Naive thymus-derived CD8-positive, alpha-beta T cell (primary cell): ENCODE data around the gene LMX1B. TPM values are rescaled to one million over a fixed set of nuclear protein-coding genes. Genes with fewer than 3 reads are reported as not detected.
"Not testable (repeated sequence)": the region's sequence is repeated elsewhere in the genome, so short reads cannot be mapped to it uniquely, and the experiment has no call there.

ENCODE experiments used
- ATAC-seq, 2 donors: fragments of 150-1000 bp; cut with Tn5 transposase in 1 of 2; sonication (Bioruptor Pico), chemical (Tn5 transposase) in 1 of 2; 1 replicate in 1 of 2; 2 replicates in 1 of 2; pipeline ENCODE4 v1.10.0; 2021; ENCODE audit warnings: mild to moderate bottlenecking in 2 of 2, moderate library complexity in 2 of 2
- POLR2A ChIA-PET: fragments of 350-600 bp; sonication (Branson Sonifier 250); formaldehyde crosslinking; loops from one replicate; lab custom pipeline; 2021; ENCODE audit warnings: antibody characterized with exemption; lab: Charles Lee
- DNase-seq, 10 donors: peaks; one replicate each; pipeline versions ENCODE4 v3.0.0 to v3.0.0-alpha.2; 2020 to 2022
- H3K27ac Mint-ChIP-seq, 10 donors: one replicate each; pipeline ENCODE4 v1.8.0; 2020 to 2022; ENCODE audit warnings: mild to moderate bottlenecking in 10 of 10, mixed read lengths in 10 of 10, moderate library complexity in 4 of 10, inconsistent platforms in 1 of 10
- H3K27me3 Mint-ChIP-seq, 5 donors: one replicate each; pipeline ENCODE4 v1.8.0; 2021 to 2022; ENCODE audit warnings: mixed read lengths in 5 of 5
- H3K36me3 Mint-ChIP-seq, 3 donors: one replicate each; pipeline ENCODE4 v1.8.0; 2020 to 2022; ENCODE audit warnings: mixed read lengths in 3 of 3, mild to moderate bottlenecking in 2 of 3, inconsistent platforms in 1 of 3
- H3K4me1 Mint-ChIP-seq, 4 donors: one replicate each; pipeline ENCODE4 v1.8.0; 2021 to 2022; ENCODE audit warnings: mixed read lengths in 4 of 4
- H3K4me3 Mint-ChIP-seq, 10 donors: one replicate each; pipeline ENCODE4 v1.8.0; 2020 to 2022; ENCODE audit warnings: mild to moderate bottlenecking in 10 of 10, mixed read lengths in 10 of 10, moderate library complexity in 6 of 10, inconsistent platforms in 1 of 10
- H3K9me3 Mint-ChIP-seq, 9 donors: one replicate each; pipeline ENCODE4 v1.8.0; 2020 to 2022; ENCODE audit warnings: mixed read lengths in 9 of 9, mild to moderate bottlenecking in 3 of 9, inconsistent platforms in 1 of 9, moderate library complexity in 1 of 9
- polyA plus RNA-seq, 3 donors: library from polyadenylated mRNA; unstranded; fragments of 300-500 nt; fragmentation: Illumina TruSeq; gene quantifications; one replicate each; pipeline ENCODE4 v1.2.3, GENCODE V29; 2021
- total RNA-seq, 8 experiments: library from RNA in 2 of 8; stranded (reverse) in 2 of 8; gene quantifications; one replicate each; pipeline ENCODE4 v1.2.3 and lab custom pipeline; 2021 to 2026

LMX1B gene
- total and polyA plus RNA-seq, 5 experiments from 2014 or later, result not detected

DNA sequence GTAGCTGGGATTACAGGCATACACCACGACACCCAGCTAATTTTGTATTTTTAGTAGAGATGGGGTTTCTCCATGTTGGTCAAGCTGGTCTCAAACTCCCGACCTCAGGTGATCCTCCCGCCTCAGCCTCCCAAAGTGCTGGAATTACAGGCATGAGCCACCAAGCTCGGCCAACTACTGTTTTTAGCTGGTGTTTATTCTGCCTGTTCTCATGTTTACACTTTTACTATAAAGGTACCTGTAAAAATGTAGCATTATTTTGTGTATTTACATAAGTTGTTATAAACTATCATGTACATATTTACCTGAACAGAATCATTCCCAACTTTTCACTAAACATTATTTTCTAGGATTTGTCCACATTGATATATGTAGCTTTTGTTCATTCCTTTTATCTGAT is 111.8 kb downstream of the LMX1B start:
- not testable (repeated sequence) for H3K27me3 Mint-ChIP-seq, H3K4me3 Mint-ChIP-seq, H3K9me3 Mint-ChIP-seq, ATAC-seq, DNase-seq, H3K36me3 Mint-ChIP-seq
- Mint-ChIP-seq H3K27ac (peak overlapping the region in 5 of 10 donors; percentile 36 to 86 (median 46)), H3K4me1 (peaks cover 20 to 30% (median 26%) of the 10 kb centered on the region in 4 donors)
- POLR2A ChIA-PET, result interaction anchor here (0.7 kb wide), 2 partner anchors 19 to 724 kb away, joined by 3 to 5 read pairs; no protein-coding TSS in a partner anchor

DNA sequence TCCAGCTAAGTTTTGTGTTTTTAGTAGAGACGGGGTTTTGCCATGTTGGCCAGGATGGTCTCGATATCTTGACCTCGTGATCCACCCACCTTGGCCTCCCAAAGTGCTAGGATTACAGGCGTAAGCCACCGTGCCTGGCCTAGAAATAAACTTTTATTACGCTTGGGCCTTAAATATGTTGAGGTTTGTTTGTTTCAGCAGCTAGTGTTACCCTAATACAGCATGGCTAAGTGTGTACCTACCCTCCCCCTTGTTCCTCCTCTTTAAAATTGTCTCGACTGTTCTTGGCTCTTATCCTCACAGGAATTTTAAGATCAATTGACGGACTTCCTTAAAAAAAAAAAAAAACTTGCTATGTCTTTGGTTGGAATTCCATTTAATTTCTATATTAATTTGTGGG is 114.5 kb downstream of the LMX1B start:
- H3K27ac Mint-ChIP-seq, DNase-seq, ATAC-seq, H3K9me3 Mint-ChIP-seq, H3K27me3 Mint-ChIP-seq, H3K4me3 Mint-ChIP-seq, H3K36me3 Mint-ChIP-seq: not testable (repeated sequence)
- POLR2A ChIA-PET, result interaction anchor here (1.2 kb wide), 1 partner anchor 22 kb away, joined by 4 read pairs; no protein-coding TSS in a partner anchor
- H3K4me1 Mint-ChIP-seq, result peaks cover 8 to 10% (median 9%) of the 10 kb centered on the region in 4 donors

DNA sequence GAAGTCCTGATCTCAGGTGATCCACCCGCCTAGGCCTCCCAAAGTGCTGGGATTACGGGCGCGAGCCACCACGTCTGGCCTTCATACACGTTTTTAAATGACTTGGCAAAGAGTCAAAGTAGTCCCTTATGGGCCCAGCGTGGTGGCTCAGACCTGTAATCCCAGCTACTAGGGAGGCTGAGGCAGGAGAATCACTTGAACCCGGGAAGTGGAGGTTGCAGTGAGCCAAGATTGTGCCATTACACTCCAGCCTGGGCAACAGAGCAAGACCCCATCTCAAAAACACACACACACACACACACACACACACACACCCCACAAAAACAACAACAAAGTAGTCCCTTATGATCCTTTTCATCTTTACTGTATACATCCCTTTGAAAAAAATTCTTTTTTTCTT is 116.9 kb downstream of the LMX1B start:
- H3K36me3 Mint-ChIP-seq, result peaks cover 0 to 12% (median 7%) of the 10 kb centered on the region in 3 donors
- DNase-seq, H3K4me3 Mint-ChIP-seq, H3K27me3 Mint-ChIP-seq, H3K4me1 Mint-ChIP-seq, H3K27ac Mint-ChIP-seq, POLR2A ChIA-PET, ATAC-seq: not testable (repeated sequence)
- peaks cover 4 to 23% (median 10%) of the 10 kb centered on the region in 9 donors for H3K9me3 Mint-ChIP-seq

DNA sequence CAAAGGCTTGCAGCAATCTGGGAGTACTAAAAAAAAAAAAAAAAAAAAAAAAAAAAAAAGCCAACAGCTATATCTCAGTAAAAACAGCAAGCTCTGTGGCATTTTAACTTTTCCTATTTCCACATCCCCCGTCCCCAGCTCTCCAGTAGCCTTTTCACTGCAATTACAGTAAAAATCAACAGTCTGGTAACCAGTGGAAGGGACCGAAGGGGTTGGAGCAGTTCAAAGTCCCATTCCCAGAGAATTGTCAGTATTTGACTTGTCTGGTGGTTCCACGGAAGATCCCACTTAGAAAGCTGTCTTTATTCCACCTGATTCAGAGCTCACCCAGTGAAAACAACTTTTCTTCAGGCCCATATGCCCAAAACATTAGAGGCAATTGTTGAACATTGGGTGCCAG is 119.3 kb downstream of the LMX1B start:
- POLR2A ChIA-PET, result interaction anchor here (0.6 to 3.3 kb wide), 3 partner anchors 10 to 1369 kb away, joined by 3 to 13 read pairs (median 4); no protein-coding TSS in a partner anchor
- peaks cover 0 to 4% (median 0%) of the 10 kb centered on the region in 5 donors for H3K27me3 Mint-ChIP-seq
- H3K27ac Mint-ChIP-seq, result peak overlapping the region in 1 of 10 donors; percentile 3
- DNase-seq (no peak), ATAC-seq (no peak)
- H3K4me3 Mint-ChIP-seq, result no peak overlapping the region
- peaks cover 0 to 12% (median 9%) of the 10 kb centered on the region in 3 donors for H3K36me3 Mint-ChIP-seq
- peaks cover 5 to 30% (median 16%) of the 10 kb centered on the region in 9 donors for H3K9me3 Mint-ChIP-seq
- H3K4me1 Mint-ChIP-seq, result no peaks in the 10 kb centered on the region

DNA sequence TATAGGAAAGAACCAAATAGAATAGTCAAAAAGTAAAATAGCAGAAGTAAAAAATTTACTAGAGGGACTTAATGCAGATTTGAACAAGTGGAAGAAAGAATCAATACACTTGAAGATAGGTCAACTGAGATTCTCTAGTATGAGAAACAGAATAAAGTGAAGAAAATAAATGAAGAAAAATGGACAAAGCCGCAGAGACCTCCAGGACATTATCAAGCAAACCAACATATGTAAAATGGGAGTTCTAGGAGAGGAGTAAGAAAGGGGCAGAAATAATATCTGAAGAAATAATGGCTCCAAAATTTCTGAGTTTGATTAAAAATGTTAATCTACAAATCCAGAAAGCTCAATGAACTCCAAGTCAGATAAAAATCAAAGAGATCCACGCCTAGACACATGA is 121.1 kb downstream of the LMX1B start:
- Mint-ChIP-seq H3K4me1 (no peaks in the 10 kb centered on the region), H3K27me3 (peaks cover 0 to 4% (median 0%) of the 10 kb centered on the region in 5 donors), H3K36me3 (peaks cover 0 to 12% (median 9%) of the 10 kb centered on the region in 3 donors), H3K27ac (no peak overlapping the region), H3K9me3 (peaks cover 5 to 26% (median 16%) of the 10 kb centered on the region in 9 donors), H3K4me3 (no peak overlapping the region)
- DNase-seq (no peak), ATAC-seq (no peak)
- POLR2A ChIA-PET, result interaction anchor here (1.0 to 3.3 kb wide), 3 partner anchors 12 to 16 kb away, joined by 3 to 13 read pairs (median 4); no protein-coding TSS in a partner anchor

DNA sequence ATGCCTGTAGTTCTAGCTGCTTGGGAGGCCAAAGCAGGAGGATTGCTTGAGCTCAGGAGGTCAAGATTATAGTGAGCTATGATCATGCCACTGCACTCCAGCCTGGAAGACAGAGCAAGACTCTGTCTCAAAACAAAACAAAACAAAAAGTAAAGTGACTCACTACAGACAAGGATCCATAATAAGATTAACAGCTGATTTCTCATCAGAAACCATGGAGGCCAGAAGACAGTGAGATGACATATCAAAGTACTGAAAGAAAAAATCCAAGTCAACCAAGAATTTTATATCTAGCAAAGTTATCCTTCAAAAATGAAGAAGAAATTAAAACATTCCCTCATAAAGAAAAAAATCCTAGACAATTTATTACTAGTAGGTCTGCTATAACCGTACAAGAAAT is 121.8 kb downstream of the LMX1B start:
- POLR2A ChIA-PET, result interaction anchor here (1.0 kb wide), 1 partner anchor 16 kb away, joined by 4 read pairs; no protein-coding TSS in a partner anchor
- Mint-ChIP-seq H3K4me1 (no peaks in the 10 kb centered on the region), H3K4me3 (no peak overlapping the region), H3K27me3 (peaks cover 0 to 4% (median 0%) of the 10 kb centered on the region in 5 donors), H3K36me3 (peaks cover 0 to 12% (median 9%) of the 10 kb centered on the region in 3 donors), H3K9me3 (peaks cover 5 to 26% (median 16%) of the 10 kb centered on the region in 9 donors), H3K27ac (no peak overlapping the region)
- DNase-seq (no peak), ATAC-seq (no peak)

DNA sequence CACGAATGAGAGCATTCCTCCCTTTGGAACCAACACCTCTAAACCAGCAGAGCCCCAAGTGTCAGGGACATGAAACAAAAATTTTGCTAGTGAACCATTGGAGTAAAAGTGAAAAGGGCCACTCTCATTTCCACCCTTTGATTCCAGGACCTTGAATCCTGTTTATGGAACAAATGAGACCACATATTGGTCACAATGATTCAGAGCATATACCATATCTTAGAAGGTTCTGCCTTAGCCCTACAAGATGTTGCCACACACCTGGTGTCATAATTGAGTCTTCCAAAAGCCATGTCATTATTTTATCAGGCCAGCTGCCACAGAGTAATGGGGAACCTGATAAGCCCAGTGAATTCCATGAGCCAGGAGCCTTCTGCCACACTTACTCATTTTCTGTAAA is 124.8 kb downstream of the LMX1B start:
- Mint-ChIP-seq H3K4me3 (no peak overlapping the region), H3K36me3 (peaks cover 0 to 12% (median 9%) of the 10 kb centered on the region in 3 donors), H3K4me1 (no peaks in the 10 kb centered on the region), H3K9me3 (peaks cover 5 to 26% (median 16%) of the 10 kb centered on the region in 9 donors), H3K27me3 (peaks cover 0 to 3% (median 0%) of the 10 kb centered on the region in 5 donors), H3K27ac (no peak overlapping the region)
- POLR2A ChIA-PET, result no interaction called here
- ATAC-seq (no peak), DNase-seq (peak in 1 of 10 donors; percentile 9)

DNA sequence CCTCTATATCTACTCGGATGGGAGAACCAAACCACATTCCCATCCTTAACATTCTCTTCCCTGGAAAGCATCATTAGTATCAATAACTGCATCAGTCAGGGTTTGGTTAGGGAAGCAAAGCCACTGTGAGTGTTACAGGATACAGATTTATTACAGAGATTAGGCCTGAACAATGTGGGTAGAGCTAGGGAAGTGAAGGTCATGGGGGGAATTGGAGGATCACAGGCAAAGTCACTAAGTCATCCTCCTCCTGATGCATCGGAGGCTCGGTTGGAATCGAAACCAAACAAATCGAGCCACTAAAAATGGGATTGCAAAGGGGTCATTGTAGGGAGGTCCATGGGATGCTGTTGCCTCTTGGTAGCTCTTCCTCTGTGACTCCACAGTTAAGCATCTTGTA is 129.3 kb downstream of the LMX1B start:
- peaks cover 0 to 3% (median 0%) of the 10 kb centered on the region in 9 donors for H3K9me3 Mint-ChIP-seq
- H3K4me1 Mint-ChIP-seq, result peaks cover 9 to 22% (median 19%) of the 10 kb centered on the region in 4 donors
- DNase-seq, result no peak
- H3K36me3 Mint-ChIP-seq, result no peaks in the 10 kb centered on the region
- no peak for ATAC-seq
- no peak overlapping the region for H3K4me3 Mint-ChIP-seq
- no peaks in the 10 kb centered on the region for H3K27me3 Mint-ChIP-seq
- POLR2A ChIA-PET, result no interaction called here
- peak overlapping the region in 1 of 10 donors; percentile 14 for H3K27ac Mint-ChIP-seq

DNA sequence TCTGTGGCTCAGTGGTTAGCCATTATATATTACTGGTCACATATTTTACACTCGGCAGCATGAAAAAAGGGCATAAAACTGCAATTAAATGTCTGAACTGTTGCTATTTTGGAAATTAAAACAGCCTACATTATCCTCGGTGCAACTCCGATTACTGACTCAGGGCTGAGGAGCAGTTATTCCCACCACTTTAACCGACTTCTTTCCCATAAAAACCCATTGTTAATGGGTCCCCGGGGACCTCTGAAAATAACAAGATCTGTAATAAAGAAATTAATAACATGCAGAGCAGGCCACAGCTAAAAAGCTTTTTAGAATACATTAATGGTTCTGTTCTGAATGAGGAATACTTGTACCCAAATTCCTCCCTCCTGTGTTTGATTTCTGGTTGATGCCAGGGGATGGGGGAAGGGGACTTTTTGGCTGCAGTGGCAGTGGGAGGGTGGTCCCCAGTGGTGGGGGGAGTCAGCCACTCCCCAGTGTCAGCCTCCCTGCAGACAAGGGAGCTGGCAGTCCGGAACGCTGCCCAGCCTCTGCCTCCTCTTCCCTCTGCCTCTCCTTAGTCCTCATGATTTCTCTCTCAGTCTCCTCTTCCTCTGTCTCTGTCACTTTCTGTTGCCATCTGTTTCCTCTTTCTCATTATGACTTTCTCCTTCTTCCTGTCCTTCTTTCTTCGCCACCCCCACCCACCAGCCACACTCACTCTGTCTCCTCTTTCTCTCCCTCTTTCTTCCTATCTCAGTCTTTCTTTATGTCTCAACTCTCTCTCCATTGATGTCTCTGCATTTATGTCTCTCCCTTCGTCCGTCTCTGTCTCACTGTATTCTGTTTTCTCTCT is 132.1 kb downstream of the LMX1B start:
- DNase-seq (no peak), ATAC-seq (no peak)
- no peak overlapping the region for H3K4me3 Mint-ChIP-seq
- POLR2A ChIA-PET, result no interaction called here
- H3K9me3 Mint-ChIP-seq, result no peaks in the 10 kb centered on the region
- no peaks in the 10 kb centered on the region for H3K36me3 Mint-ChIP-seq
- peaks cover 18 to 31% (median 29%) of the 10 kb centered on the region in 4 donors for H3K4me1 Mint-ChIP-seq
- no peaks in the 10 kb centered on the region for H3K27me3 Mint-ChIP-seq
- peak overlapping the region in 2 of 10 donors; percentile 0 to 2 for H3K27ac Mint-ChIP-seq

Other genes with a start within 250 kb of the LMX1B start
- gene ZBTB43, start 191.1 kb downstream of the LMX1B start, total RNA-seq, result 10 to 100 TPM; 22.5 to 29.3 TPM
- gene ZBTB43, start 191.1 kb downstream of the LMX1B start, polyA plus RNA-seq, result 10 to 100 TPM in 1 of 3 donors, 1 to 10 TPM in 2; 6.9 to 14.9 (median 9.1) TPM
- 1 to 10 TPM; 8.3 to 8.5 TPM for gene ZBTB34, start 246.7 kb downstream of the LMX1B start, total RNA-seq
- gene ZBTB34, start 246.7 kb downstream of the LMX1B start, polyA plus RNA-seq, result under 1 TPM; 0.61 to 0.99 (median 0.66) TPM